CD4-positive, alpha-beta T cell treated with Interleukin-6 for 4 hours (primary cell): ENCODE measurements around the gene GRIA1.

Experiments used
- DNase-seq: peaks from one replicate; pipeline ENCODE4 v3.0.0-alpha.2; 2020; ENCODE audit warnings: mixed read lengths

Gene GRIA1

DNA sequence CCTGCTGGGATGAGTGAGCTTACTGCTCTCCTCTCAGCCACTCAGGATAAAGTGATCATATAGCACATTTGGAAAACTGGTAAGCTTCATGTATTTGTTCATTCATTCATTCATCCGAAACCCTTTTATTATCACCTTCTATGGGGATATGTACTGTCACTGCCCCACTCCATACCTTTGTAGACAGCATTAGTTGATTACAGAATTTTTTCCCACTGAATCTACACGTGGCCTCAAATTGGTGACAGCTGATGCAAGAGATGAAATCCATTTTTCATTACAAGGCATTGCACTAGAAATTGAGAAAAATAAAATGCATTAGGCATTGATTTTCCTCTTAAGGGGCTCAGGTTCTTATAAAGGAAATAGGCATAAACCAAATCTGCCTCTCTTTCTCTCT lies 9.7 kb downstream of the GRIA1 start:
- no peak for DNase-seq

DNA sequence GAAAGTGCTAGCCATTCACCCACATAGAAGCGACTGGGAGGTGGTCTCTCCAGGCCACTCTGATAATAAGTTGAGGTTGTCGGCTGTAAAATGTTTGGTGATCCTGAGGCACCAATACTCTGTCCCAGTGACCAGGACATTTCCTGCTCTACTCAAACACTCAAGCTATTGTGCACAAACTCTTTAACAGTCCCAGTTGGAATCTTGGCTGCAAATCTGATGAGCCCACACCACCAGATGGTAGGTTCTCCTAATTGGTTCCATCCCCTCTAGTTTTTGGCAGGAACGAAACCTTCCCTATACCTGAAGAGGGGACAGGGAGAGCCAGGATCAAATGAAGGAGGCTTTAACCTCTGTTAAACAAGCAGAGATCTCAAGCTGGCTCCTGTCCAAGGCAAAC lies 14.3 kb downstream of the GRIA1 start:
- no peak for DNase-seq

DNA sequence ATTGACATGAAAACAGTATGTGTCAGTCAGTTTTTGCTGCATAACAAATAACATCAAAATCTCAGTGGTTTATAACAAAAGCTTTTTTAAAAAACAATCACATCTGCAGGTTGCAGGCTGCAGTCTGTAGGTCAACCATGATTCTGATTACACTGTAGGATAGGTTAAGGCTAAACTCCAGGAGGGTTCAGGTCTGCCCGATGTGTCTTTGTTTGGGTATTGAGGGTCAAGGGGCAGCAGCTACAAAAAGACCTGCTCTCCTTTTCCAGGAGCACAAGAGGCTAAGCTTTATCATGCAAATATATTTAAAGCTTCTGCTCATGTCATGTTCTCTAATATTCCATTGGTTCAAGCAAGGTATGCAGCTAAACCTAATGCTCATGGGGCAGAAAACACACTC lies 18.2 kb downstream of the GRIA1 start:
- DNase-seq = no peak

DNA sequence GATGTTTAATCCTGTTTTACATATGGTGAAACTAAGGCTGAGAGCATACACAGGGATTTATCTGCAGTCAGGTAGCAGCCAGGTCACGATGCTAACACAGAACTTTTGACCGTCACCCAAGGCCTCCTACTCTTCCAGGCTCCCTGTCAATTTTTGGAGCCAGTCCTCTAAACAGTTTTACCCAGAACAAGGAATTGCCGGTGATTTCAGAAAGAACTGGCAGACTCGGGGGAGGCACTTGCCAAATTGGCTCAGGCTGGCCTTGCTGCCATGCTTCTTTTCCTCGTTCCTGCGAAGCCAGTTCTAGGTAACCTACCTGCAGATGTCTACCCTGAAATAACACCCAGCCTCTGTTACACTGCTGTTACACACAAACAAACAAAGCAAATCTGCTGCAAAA lies 21.2 kb downstream of the GRIA1 start:
- no peak for DNase-seq

DNA sequence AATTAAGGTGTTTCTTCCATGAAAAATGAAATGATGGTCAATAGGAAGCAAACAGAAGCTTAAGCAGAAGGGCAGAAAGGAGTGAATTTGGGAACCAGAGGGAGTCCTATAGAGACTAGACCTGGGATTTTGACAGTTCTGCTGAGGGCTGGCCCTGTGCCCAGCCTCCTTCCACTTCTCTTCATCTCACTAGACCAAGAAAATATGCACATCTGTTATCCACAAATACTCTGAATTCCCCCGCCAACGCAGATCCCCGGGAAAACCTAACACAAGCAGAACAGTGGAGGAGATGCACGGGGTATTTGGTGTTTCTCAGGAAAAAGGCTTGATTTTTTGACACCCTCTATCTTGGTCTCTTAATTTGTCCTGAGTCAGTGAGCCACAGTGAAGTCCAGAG lies 22.7 kb downstream of the GRIA1 start:
- no peak for DNase-seq

DNA sequence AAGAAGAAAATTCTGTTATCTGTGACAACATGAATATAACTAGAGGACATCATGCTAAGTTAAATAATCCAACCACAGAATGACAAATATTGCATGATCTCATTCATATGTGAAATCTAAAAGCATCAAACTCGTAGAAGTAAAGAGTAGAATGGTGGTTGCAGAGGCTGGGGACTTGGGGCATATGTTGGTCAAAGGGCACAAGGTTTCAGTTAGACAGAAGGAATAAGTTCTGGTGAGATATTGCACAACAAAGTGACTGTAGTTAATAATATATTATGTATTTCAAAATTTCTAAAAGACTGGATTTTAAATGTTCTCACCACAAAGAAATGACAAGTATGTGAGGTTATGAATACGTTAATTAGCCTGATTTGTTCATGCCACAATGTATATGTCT lies 24.8 kb downstream of the GRIA1 start:
- no peak for DNase-seq

DNA sequence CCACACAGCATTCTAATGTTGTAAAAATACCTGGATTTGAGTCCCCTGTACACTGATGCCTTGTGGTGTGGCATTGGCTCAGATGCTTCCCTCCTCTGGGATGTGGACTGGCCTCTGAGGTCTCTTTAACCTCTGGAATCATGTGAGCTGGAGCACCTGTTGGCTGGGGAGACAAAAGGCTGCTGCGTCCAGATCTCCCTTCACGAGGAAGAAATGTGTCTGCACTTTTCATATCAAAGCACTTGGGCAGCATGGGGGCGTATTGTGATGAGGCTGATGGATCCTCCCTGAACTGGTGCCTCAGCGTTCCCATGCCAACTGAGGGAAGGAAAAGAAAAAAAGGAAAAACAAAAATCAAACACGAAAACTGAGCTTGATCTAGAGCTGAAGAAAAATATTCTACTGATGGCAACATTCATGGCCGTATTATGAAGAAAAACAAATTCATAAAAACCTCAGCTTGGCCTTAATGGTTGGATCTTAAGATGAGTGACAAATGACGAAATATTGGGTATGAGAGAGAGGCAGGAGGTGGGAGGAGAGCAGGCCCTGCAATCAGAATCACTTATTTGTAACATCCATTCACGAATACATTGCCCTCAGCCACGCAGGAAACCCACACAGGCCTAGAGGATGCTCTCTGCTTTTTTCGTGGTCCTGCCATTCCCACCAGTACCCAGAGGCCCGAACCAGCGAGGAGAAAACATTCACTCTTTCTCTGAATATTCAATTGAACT lies 26.2 kb downstream of the GRIA1 start:
- no peak for DNase-seq

DNA sequence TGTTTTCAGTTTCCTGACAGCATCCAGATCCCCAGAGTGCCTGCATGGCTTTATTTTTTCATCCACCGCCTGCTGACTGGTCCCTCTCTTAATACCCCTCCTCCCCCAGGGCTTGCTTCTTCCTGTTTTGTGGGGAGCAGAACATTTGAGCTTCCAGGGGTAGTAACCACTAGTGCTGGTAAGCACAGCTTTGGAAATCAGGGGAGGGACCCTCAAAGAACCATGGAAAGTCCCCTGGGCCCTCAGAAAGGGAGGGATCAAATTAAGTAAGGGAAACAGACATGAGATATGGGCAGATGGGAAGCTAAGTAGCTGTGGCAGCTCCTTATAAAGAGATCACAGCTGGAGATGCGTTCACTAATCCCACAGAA lies 26.8 kb downstream of the GRIA1 start:
- no peak for DNase-seq

DNA sequence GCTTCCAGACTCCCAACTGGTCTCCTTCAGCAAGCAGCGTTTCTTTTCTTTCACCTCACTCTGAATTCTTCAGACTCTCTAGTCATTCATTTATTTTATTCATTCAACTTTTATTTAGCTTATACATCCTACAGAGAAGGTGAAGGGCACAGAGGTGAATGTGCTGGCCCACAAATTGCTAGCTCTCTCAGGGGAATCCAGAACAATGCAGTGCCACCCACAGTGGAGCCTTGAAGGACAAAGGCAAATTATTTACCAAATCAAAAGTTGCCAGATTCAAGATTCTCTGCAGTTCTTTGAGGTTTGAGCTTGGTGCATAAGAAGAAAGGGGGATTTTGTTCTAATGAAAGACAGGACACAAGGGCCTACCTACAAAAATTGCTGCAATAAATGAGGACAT lies 29.7 kb downstream of the GRIA1 start:
- DNase-seq = no peak

DNA sequence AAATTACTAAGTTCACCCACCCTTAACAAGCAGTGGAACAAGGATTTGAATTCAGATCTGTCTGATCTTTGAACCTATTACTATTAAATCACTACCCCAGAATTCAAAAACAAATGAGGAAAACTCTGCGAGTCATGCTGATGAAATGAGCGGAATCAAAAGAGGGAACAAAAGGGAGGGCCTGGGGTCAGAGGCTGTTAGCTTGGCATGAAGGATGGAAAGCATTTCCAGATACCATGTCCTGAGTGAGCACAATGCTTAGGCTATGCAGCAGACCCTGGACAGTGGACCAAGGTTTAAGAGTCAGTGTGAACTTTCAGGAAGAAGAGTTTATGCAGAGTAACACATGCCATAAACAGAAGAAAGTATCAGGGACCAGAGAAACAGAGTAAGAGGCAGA lies 30.5 kb downstream of the GRIA1 start:
- DNase-seq = no peak

DNA sequence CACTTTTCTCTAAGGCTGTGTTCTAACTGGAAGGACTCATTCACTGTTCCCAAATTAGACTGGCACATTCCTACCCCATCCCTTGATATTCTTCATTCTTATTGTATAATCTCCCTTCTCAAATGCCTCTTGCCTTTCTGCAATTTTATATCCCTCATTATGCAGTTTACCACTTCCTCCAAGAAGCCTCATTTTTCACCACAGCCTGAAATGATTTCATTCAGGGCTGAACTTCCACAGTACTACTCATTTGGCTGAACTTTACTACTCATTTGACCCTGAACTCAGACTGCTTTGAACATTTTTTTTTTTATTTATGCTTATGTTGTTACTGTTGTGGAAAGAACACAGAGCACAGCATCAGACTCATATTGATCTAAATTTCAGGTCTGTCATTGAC lies 32.7 kb downstream of the GRIA1 start:
- no peak for DNase-seq

DNA sequence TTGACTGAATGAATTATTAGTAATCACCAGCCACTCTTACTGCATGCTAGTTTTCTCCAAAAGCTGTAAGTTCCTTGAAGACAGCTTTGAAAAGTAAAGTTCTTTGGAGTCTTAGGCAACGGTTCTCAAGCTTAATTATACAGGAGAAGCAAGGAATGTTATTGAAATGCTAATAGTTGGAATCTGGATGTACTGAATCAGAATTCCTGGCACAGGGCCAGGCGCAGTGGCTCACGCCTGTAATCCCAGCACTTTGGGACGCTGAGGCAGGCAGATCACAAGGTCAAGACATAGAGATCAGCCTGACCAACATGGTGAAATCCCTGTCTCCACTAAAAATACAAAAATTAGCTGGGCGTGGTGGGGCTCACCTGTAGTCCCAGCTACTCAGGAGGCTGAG lies 33.4 kb downstream of the GRIA1 start:
- DNase-seq = no peak

DNA sequence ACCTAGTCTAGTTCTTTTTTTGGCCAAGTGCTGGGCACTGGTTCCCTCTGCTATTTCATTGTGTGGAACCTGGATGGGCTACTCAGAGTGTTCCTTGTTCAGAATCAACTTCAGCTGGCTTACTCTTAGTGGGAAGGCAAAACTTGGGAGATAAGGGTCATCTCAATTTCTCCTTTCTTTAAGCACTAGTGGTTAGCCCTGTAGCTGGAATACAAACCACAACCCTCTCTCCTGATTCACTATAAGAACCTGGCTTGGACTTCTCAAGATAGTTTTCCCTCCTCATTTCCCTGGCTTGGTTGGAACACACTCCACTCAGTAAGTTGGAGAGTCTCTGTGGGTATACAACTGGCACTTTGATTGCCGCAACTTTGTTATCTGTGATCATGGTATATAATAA lies 35.1 kb downstream of the GRIA1 start:
- DNase-seq = no peak

DNA sequence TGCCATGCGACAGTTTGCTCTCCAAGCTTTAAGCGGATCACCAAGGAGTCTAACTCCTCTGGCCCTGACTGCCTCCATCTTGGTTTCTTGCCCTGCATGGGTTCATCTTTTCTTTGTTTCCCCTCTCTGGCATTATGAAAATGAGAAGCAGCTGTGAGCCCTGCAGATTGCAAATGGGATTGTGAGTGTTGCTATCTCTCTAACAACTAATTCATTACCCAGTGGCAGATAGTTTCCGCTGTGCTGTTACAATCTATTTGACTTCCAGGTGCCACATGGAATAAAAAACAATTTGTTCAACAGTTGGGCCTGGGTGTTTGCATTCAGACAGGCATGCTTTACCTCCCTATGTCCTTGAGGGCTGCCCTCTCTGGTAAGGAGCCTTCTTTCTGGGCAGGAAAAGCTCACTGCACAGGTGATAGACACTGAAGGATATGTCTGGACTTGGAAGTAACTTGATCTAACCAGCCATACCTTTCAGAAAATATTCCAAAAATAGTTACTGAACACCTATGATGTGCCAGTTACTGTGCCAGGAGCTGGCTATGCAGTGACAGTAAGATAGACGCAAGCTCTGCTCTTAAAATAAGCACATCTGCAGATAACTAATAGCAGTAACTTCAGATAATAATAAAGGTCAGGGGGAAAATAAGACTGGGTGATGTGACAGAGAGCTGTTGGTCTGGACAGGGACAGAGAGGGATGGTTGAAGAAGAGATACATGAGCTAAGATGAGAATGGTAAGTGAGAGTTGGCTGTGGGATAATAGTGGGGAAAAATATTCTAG lies 40.1 kb downstream of the GRIA1 start:
- DNase-seq = no peak

DNA sequence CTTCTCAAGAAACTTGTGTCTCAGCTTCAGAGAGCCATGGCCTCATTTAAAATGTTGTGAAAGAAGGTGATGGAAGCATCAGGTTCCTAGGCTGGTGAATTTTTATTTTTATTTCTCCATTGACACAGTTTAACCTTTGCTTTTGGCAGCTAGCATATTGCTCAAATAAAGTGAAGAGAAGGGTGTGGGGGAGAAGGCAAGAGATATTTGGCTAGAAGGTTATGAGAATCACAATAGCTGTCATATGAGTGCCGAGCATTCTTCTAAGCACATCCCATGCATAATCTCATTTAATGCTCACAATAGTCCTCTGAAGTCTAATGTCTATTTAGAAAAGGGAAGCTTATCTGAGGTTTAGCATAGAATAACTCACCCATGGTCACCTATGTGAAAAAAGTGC lies 43.1 kb downstream of the GRIA1 start:
- DNase-seq = no peak

DNA sequence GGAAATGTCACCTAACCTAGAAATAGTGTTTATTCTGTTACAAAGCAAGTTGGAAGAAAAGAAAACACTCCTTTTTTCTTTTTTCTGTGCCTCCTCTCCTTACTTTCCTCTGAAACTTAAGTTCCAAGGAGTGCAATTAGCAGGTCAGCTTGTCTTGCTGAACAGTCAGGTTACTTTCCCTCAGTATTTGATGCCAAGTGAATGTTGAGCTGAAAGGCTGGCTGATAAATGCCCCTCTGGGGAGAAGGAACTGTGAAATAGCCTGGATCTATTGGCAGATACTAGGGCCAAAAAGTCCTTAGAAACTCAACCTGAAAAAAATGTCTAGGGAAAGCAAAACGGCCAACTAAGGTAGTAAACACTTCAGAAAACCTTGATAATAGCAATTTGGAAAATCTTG lies 43.6 kb downstream of the GRIA1 start:
- DNase-seq = no peak

DNA sequence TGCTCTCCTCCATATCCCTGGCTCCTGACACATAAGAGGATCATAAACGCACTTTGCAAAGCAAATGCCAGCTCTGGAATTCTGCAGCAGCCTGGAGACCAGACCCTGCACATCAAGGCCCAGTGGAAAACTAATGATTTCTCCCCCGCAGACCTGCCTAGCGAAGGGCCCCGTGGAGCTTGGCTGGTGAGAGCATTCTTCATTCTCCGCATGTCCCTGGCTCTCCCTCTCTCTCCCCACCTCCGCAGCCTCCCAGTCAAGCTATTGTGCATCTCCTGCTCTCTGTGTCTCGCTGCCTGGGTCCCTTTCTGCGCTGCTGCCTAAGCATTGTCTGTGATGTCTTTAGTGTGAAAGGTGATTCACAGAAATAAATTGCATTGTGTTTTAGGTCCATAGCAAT lies 46.7 kb downstream of the GRIA1 start:
- DNase-seq = no peak

DNA sequence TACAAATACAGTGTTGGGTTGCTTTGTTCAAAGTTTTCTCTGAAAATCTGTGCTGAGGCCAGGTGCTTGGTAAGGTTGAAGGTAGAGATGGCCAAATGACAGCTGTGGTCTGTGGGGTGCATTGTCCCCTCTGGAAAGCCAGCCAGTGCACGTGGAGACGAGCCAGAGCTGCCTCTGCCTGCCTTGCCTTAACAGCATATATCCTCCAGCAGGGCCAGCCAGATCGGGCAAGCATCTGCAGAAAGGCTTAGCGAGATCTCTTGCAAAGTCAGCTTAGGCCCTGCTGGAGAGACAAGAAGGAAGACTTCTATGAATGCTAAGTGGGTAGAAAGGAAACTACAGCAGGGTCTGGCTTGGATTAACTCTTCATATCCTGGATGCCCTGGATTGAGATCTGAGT lies 49.5 kb downstream of the GRIA1 start:
- no peak for DNase-seq

DNA sequence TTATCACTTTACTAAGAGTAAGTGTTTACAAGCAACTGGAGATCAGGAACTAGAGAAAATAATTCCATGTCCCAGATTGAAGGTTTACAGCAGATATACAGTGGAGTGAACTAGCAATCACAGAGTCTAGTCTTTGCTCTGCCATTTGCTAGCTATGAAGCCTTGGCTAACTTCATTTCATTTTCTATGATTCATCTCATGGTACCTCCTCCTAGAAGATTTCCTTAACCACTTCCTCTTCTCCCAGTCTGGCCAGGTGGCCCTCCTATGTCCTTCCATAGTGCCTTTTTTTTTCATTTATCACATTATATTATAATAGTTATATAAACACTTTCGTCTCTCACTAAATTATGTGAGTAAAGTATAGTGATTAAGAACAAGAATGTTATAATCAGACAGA lies 52.1 kb downstream of the GRIA1 start:
- no peak for DNase-seq

DNA sequence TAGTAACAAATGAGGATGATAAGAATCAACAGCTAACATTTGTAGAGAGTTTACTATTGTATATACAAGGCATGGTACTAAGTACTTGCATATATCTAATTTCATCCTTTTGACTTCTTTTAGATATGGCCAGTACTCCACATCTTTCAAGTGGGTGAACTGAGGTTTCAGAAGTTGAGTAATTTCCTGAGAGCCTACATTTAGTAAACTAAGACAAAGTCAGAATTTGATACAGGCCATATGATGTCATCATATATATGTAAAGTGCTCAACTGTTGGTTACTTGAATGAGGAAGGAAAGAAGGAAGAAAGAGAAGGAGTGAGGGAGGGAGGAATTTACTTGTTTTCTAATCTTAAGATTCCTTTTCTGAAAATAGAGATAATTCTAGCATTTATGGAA lies 52.8 kb downstream of the GRIA1 start:
- DNase-seq = no peak

DNA sequence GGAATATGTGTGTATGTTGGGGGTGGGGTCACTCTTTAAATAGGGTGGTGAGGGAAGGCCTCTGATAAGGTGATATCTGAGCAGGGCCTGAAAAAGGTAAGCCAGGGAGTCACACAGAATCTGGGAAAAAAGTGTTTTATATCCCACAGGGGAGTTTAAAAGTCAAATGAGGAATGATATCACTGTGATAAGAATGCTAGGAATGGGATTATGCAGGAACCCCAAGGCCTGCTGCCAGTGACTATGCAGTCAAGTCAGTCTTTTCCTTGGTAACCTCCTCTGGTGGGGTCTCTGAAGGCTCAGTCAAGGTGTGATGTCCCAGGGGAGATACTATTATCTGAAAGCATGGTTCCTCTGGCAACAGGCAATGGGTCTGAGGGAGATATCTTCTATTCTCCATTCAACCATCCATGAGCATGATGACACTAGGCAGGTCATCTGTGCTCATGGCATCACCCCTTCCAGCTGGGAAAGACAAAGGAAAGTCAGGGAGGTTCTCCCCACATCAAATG lies 53.5 kb downstream of the GRIA1 start:
- DNase-seq = no peak

DNA sequence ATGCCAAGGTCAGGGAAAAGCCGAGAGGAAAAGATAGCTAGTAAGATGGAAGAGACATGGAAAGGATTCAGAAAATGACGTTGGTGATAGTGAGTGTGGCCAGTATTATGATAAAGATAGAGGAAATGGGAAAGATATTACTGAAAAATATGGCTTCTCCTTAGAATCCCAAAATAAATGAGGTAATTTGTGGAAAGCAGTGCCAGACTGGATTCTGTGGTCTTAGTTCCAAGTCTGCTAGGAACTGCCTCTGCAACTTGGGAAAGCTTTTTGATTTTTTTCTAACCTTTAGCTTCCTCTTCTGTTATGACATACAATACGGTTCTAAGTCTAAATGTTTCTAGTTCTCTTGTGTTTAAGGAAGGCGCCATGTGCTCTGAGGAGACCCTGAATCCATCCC lies 54.2 kb downstream of the GRIA1 start:
- no peak for DNase-seq

DNA sequence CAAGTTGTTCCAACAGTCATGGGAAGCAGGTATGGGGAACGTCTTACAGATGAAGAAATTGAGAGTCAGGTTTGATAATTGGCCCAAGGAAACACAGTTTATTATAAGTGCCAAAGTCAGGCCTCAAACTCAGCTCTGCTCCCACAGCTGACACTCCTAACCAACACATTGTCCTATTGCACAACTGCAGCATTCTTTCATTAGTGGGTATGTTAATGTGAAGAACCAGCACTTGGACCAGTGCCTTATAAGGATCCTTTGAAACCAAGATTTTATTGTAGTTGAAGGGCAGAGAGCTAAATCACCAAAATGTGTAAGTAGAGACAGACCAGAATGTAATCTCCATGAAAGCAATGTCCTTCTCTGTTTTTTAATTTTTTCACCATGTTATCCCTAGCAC lies 56.1 kb downstream of the GRIA1 start:
- DNase-seq = no peak

DNA sequence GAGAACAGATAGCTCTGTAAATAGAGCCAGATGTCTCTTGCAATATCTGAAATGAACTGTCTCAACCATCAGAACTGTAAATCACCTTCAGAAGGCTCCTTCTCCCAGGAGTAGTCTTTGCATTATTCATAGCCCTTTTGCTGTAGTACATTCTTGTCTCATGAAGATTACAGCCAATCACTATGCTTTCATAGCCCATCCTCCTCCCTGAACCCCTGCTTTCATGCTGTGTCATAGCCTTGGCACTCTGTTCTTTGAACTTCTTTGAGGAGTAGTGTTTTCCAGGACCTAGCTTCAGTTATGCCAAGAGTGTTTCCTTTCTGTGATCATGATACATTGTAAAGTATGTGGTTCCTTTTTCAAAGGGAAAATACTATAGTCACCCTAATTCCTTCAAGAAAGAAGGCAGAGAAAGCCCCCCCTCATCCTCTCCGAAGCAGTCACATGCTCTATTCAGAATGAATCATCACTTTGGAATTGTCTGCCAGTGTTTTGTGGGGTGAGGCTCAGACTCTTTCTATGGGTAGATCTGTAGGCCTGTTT lies 61.1 kb downstream of the GRIA1 start:
- no peak for DNase-seq
